ENCODE data around the gene MAPK8IP3.

MAPK8IP3 gene

GRCh38 chr16:1816396-1817275, 110.6 kb downstream of the MAPK8IP3 start:
- no peak overlapping the region for H3K4me3 ChIP-seq (ENCODE audit: low read depth, low read length)
- no peak for TF ChIP-seq CTCF (conservative IDR thresholded peaks at IDR 0.05; ENCODE audit: low read depth, low read length)
- DNase-seq (ENCODE audit: low read depth): no peak

GRCh38 chr16:1817276-1817589, 111.2 kb downstream of the MAPK8IP3 start:
- TF ChIP-seq CTCF (conservative IDR thresholded peaks at IDR 0.05; ENCODE audit: low read depth, low read length): no peak
- no peak overlapping the region for H3K4me3 ChIP-seq (ENCODE audit: low read depth, low read length)
- no peak for DNase-seq (ENCODE audit: low read depth)

GRCh38 chr16:1817716-1818115, 111.7 kb downstream of the MAPK8IP3 start:
- TF ChIP-seq CTCF (conservative IDR thresholded peaks at IDR 0.05; ENCODE audit: low read depth, low read length): no peak
- DNase-seq (ENCODE audit: low read depth): no peak
- H3K4me3 ChIP-seq (ENCODE audit: low read depth, low read length): no peak overlapping the region

GRCh38 chr16:1818204-1818872, 112.3 kb downstream of the MAPK8IP3 start:
- TF ChIP-seq CTCF (conservative IDR thresholded peaks at IDR 0.05; ENCODE audit: low read depth, low read length): no peak
- H3K4me3 ChIP-seq (ENCODE audit: low read depth, low read length): no peak overlapping the region
- DNase-seq (ENCODE audit: low read depth): no peak

GRCh38 chr16:1818873-1819525, 113.0 kb downstream of the MAPK8IP3 start:
- DNase-seq (ENCODE audit: low read depth): no peak
- H3K4me3 ChIP-seq (ENCODE audit: low read depth, low read length): no peak overlapping the region
- no peak for TF ChIP-seq CTCF (conservative IDR thresholded peaks at IDR 0.05; ENCODE audit: low read depth, low read length)

GRCh38 chr16:1819611-1820010, 113.6 kb downstream of the MAPK8IP3 start:
- no peak for TF ChIP-seq CTCF (conservative IDR thresholded peaks at IDR 0.05; ENCODE audit: low read depth, low read length)
- no peak overlapping the region for H3K4me3 ChIP-seq (ENCODE audit: low read depth, low read length)
- no peak for DNase-seq (ENCODE audit: low read depth)

Measured in choroid plexus epithelial cell (primary cell).